GM18868 (cell line): ENCODE results near the gene FOS.

Experiments used
- ATAC-seq: cut with Tn5 transposase; IDR thresholded peaks from one replicate; pipeline ENCODE4 v1.9.1; 2021; ENCODE audit warnings: mild to moderate bottlenecking, moderate library complexity; ENCODE audit not compliant: unreplicated experiment

The FOS gene

DNA sequence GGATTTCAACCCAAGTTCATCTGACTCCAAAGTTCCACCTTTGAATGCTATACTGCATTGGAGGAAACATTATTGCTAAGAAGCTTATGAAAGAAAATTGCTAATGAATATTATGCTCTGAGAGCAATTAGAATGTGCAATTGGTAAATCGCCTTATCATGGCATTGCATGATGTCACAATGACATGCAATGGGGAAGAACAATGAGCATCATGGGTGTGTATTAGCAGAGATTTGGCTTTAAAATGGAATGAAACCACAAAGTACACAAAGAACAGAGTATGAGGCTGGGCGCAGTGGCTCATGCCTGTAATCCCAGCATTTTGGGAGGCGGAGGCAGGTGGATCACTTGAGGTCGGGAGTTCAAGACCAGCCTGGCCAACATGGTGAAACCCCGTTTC is 34.7 kb downstream of the FOS start:
- ATAC-seq = no peak

DNA sequence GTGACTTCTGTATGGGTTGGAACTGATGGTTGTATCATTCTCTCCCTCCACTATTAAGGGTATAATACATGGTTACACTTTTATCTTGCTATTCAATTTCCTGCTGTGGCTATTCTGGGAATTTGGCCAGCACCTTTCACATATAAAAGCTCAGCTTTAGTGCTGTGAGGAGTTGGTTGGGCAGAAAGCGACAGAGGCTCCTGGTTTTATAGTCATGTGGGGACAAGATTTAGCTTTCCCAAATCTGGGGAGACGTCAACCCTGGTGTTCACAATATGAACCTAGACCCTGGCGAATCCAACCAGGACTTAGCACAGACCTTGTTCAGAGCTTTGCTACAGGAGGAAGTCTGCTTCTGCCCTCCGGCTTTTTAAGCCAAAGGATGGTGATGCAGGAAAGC is 36.5 kb downstream of the FOS start:
- no peak for ATAC-seq

DNA sequence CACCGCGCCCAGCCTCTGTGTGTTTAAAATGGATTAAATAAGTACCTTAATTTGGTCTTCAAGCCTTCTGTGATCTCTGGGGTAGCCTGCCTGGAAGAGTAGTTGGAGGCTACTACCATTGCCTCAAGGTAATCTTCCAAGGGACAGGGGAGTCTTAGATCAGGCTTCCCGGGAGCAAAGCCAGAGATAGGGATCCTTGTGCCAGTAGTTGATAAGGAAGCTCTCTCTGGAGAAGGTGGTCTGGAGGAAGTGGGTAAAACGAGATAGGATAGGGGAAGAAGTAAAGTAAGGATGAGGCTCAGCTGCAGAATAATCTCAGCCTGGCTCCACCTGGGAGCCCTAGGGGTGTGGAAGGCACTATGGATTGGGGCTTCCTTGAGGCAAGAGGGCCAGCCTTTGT is 38.5 kb downstream of the FOS start:
- ATAC-seq = no peak

DNA sequence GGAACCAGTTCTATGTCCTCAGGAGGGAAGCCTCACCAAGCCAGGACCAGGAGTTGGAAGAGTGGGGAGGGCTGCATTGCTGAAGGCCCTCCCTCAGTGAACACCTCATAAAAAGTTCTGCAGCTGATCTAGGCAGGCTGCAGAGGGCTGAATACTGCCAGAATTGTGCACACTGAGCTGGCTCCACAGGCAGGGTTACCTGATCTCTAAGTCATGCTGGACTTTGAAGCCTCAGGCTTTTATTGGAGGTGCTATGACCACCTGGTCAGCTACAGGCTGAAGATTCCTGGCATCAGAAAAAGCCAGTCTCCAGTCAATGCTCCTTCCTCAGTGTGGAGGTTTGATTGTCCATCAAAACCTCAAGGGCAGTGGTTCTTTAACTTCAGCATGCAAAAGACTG is 39.7 kb downstream of the FOS start:
- no peak for ATAC-seq

DNA sequence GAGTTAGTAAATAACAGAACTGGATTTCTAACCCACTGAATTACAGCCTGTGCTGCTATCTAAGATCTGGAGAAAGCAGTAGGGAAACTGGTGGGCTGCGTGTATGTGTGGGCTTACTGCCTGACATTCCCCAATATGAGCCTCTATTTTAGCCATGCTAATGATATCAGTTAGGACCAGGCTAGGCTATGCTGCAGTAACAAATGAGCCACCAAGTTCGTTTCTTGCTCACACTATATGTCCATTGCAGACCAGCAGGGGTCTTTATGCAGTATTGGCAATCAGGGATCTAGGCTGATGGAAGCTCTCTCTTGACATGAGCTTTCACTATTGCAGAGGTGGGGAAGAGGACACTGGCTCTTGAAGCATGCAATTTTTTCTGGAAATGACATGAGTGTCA is 40.4 kb downstream of the FOS start:
- ATAC-seq = no peak

DNA sequence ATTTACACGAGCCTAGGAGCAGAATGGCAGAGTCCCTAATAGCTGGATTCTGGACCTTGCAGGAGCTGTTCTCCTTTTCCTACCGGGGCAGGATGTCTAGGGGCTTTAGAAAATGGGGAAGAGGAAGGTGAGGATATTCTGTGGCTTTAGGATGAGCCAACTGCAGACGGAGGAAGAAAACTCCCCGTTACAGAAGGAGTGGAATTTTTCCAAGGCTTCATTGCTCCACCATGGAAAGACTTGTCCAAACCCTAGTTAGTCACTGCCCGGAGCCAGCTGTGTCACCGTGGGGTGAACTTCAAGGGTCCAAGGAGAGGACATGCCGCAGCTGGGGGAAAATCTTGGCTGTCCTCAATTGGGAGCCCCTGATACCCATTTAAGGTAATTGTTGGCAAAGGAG is 41.6 kb downstream of the FOS start:
- no peak for ATAC-seq

DNA sequence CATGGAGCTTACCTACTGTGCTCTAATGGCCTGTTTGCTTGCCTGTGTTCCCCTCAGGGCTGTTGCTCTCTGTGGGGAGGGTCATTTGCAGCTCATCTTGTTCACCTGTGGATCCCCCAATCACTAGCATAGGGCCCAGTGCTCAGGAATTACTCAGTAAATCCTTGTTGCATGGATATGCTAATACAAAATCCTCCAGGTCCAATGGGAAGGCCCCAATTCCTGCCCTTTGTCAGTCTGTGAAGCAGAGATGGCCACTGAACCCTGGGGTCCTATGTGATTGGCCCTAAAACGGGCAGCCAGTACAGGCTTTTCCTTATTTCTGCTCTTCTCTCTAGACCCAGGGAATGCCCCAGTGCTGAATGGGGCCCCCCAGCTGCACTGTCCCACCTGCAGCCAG is 44.1 kb downstream of the FOS start:
- ATAC-seq = no peak

DNA sequence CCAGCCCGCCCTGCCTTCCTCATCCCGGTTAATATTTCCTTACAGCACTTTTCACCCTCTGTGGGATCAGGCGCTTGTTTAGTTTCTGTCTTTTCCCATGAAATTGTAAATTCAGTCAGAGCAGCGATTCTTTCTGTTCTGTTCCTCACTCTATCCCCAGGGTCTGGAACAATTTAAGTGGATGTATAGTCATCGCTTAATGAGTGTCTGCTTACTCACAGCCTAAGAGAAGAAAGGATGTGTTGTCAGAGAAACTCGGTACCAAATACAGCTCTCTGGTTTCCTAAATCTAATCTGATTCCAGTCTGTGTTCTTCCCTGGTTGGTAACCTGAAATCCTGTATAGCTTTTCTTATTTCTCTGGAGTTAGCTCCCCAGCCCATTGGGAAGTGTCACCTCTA is 44.9 kb downstream of the FOS start:
- ATAC-seq = no peak

DNA sequence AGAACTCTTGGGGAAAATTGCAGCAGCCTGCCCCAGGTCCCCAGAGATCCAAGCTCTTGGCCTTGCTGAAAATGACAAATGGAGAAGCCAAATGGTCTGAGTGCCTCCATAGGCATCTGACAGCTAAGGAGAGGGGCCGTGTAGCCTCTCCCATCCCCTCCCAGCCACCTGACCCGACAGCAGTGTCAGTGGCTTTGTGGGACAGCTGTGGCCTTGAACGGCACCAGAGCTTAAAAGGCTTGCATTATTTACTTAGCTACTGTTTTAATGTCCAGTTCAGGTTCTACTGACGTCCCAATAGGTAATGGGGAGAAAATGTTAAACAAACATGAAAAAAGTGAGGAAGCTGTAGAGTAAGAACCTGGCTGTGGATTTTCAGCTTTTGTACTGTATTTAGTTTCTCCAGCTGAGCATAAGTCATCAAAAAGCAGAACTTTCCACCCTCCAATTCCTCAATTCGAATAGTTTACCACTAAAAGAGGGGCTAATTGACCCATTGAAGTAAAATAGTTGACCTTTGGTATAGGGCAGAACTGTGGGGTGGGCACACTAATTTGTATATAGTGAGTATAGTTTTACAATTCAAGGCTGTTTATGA is 50.0 kb downstream of the FOS start:
- no peak for ATAC-seq

DNA sequence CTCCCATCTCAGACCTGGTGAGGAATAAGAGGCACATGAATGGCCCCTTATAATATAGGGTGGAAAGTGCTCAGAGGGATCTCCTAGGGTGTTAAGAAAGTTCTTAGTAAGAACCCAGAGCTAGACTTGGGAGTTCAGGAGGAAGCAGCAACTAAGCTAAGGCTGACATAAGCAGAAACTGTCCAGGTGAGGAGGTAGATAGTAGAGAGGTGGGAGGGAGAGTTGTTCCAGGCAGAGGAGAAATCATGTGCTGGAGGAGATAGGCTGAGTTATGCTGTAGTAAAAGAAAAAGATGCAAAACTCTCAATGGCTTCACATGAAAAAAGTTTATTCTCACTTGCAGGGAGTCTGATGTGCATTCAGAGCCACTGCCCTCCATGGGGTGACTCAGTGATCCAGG is 50.7 kb downstream of the FOS start:
- ATAC-seq = no peak

DNA sequence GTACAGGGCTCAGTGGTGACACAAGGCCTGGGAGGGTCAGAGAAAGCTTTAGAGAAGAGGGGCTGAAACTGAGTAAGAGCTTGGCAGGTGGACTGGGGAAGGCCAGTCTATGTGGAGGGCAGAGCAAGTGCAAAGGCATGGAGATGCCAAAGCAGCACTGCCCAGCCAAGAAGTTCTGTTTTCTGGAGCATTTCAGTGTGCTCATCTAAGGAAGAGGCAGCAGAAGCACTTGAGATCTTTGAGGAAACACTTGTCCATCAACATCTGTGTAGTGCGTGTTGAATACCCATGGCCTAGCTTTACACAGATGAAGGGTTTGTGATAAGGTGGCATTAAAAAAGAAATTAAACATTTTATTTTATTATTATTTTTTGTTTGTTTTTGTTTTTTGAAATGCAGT is 52.8 kb downstream of the FOS start:
- ATAC-seq = no peak
